HCT116 (cell line): Measurements from ENCODE around the gene SLC6A12. TPM values are rescaled to one million over a fixed set of nuclear protein-coding genes. Genes with fewer than 3 reads are reported as not detected.

Experiments used
- ATAC-seq: fragments of 200-7000 bp; cut with Tn5 transposase; 2 replicates; pipeline ENCODE4 v1.9.1; 2020; ENCODE audit warnings: mild to moderate bottlenecking, moderate library complexity
- BruUV-seq: library from RNA; stranded (reverse); fragments of 400-500 nt; replicated peaks from 2 replicates; lab custom pipeline; 2021; lab: Mats Ljungman, UMichigan
- CTCF ChIA-PET: fragments of 300-600 bp; sonication (Branson Sonifier 250); formaldehyde crosslinking; loops from one replicate; lab custom pipeline; 2021; ENCODE audit warnings: antibody characterized with exemption; lab: Charles Lee
- POLR2A ChIA-PET: fragments of 300-600, 350-600 bp; sonication (Branson Sonifier 250); formaldehyde crosslinking; loops from one replicate; lab custom pipeline; 2021; ENCODE audit warnings: antibody characterized with exemption; lab: Charles Lee
- RAD21 ChIA-PET, 2 experiments: fragments of 300-600 bp; sonication (Branson Sonifier 250); formaldehyde crosslinking; loops; one replicate each; lab custom pipeline; 2023; ENCODE audit warnings: low total read pairs in 2 of 2; ENCODE audit not compliant: uncharacterized antibody in 2 of 2, unreplicated experiment in 2 of 2, low non-redundant PET in 1 of 2; lab: Charles Lee
- DNase-seq: peaks from one replicate; pipeline ENCODE4 v3.0.0-alpha.2; 2010; ENCODE audit warnings: low read depth, low spot score
- H2AFZ ChIP-seq: fragments of 200-600 bp; shearing (Covaris generic), sonication (generic); 2 replicates; pipeline ENCODE4 v1.6.1; 2017; ENCODE audit warnings: low read depth, mixed run types, mixed read lengths, antibody characterized with exemption, low read length; ENCODE audit not compliant: poor library complexity, severe bottlenecking
- H3K27ac ChIP-seq: 2 replicates; pipeline ENCODE4 v1.5.1; 2012; ENCODE audit warnings: low read depth, low read length
- H3K27me3 ChIP-seq: fragments of 200-600 bp; sonication (generic); 2 replicates; pipeline ENCODE4 v1.6.1; 2016; ENCODE audit warnings: mixed run types, low read length, mixed read lengths; ENCODE audit not compliant: insufficient read depth
- H3K36me3 ChIP-seq, 2 experiments: fragments of 200-500 bp in 1 of 2; fragments of 200-600 bp in 1 of 2; sonication (Bioruptor generic) in 1 of 2; sonication (generic) in 1 of 2; 2 replicates each; pipeline versions ENCODE4 v1.5.1 to v1.6.1; 2014 to 2016; ENCODE audit warnings: low read length in 2 of 2, inconsistent platforms in 1 of 2, mixed read lengths in 1 of 2, mixed run types in 1 of 2; ENCODE audit not compliant: insufficient read depth in 2 of 2, control insufficient read depth in 1 of 2
- H3K4me1 ChIP-seq, 2 experiments: fragments of 200-600 bp in 1 of 2; sonication (generic) in 1 of 2; 2 replicates each; pipeline versions ENCODE4 v1.5.1 to v1.6.1; 2012 to 2017; ENCODE audit warnings: low read length in 2 of 2, inconsistent platforms in 1 of 2, mild to moderate bottlenecking in 1 of 2, mixed read lengths in 1 of 2, mixed run types in 1 of 2, moderate library complexity in 1 of 2; ENCODE audit not compliant: insufficient read depth in 2 of 2, control insufficient read depth in 1 of 2
- H3K4me2 ChIP-seq: fragments of 200-600 bp; sonication (generic); 2 replicates; pipeline ENCODE4 v1.6.1; 2017; ENCODE audit warnings: mixed run types, low read length, mixed read lengths
- H3K4me3 ChIP-seq, 2 experiments: fragments of 200-600 bp in 1 of 2; sonication (generic) in 1 of 2; replicated peaks in 1 of 2; 2 replicates each; pipeline ENCODE4 v1.5.1; 2011 to 2016; ENCODE audit warnings: low read length in 2 of 2, control low read depth in 1 of 2, low read depth in 1 of 2, mild to moderate bottlenecking in 1 of 2, mixed read lengths in 1 of 2, mixed run types in 1 of 2
- H3K79me2 ChIP-seq: fragments of 200-600 bp; sonication (generic); 2 replicates; pipeline ENCODE4 v1.6.1; 2017; ENCODE audit warnings: mild to moderate bottlenecking, mixed run types, low read length, moderate library complexity, mixed read lengths; ENCODE audit not compliant: insufficient read depth
- H3K9ac ChIP-seq: fragments of 200-600 bp; sonication (generic); 2 replicates; pipeline ENCODE4 v1.6.1; 2016; ENCODE audit warnings: low read length, mixed read lengths
- H3K9me2 ChIP-seq: fragments of 200-600 bp; sonication (generic), shearing (Covaris generic); 2 replicates; pipeline ENCODE4 v1.6.1; 2017; ENCODE audit warnings: mixed run types, mild to moderate bottlenecking, moderate library complexity; ENCODE audit not compliant: insufficient read depth
- H3K9me3 ChIP-seq, 2 experiments: fragments of 200-500 bp in 1 of 2; fragments of 200-600 bp in 1 of 2; sonication (Bioruptor generic) in 1 of 2; sonication (generic) in 1 of 2; 2 replicates each; pipeline ENCODE4 v1.6.1; 2014 to 2017; ENCODE audit warnings: low read length in 2 of 2, mixed read lengths in 2 of 2, inconsistent platforms in 1 of 2, low read depth in 1 of 2, mild to moderate bottlenecking in 1 of 2, mixed run types in 1 of 2, moderate library complexity in 1 of 2; ENCODE audit not compliant: control insufficient read depth in 1 of 2, insufficient read depth in 1 of 2
- H4K20me1 ChIP-seq: fragments of 200-600 bp; sonication (generic), shearing (Covaris generic); 2 replicates; pipeline ENCODE4 v1.6.1; 2017; ENCODE audit warnings: mixed run types, mild to moderate bottlenecking, moderate library complexity; ENCODE audit not compliant: insufficient read depth
- ATF3 ChIP-seq: IDR thresholded peaks from 2 replicates; pipeline ENCODE4 v1.6.1; 2012
- CEBPB ChIP-seq: IDR thresholded peaks from 2 replicates; pipeline ENCODE4 v1.6.1; 2012; ENCODE audit warnings: low read depth
- EGR1 ChIP-seq: IDR thresholded peaks from 2 replicates; pipeline ENCODE4 v1.6.1; 2012; ENCODE audit warnings: low read depth
- ELF1 ChIP-seq: IDR thresholded peaks from 2 replicates; pipeline ENCODE4 v1.6.1; 2012; ENCODE audit warnings: low read depth, borderline replicate concordance
- EZH2phosphoT487 ChIP-seq: fragments of 200-600 bp; IDR thresholded peaks from 2 replicates; pipeline ENCODE4 v1.6.1; 2018; ENCODE audit warnings: antibody characterized with exemption, borderline replicate concordance
- JUND ChIP-seq: IDR thresholded peaks from 2 replicates; pipeline ENCODE4 v1.6.1; 2012
- POLR2AphosphoS5 ChIP-seq: IDR thresholded peaks from 2 replicates; pipeline ENCODE4 v1.6.1; 2011; ENCODE audit warnings: mild to moderate bottlenecking, low read depth, low read length, moderate library complexity
- SIN3A ChIP-seq: IDR thresholded peaks from 2 replicates; pipeline ENCODE4 v1.6.1; 2012; ENCODE audit warnings: low read depth
- SP1 ChIP-seq: IDR thresholded peaks from 2 replicates; pipeline ENCODE4 v1.6.1; 2012; ENCODE audit warnings: low read depth
- TCF7L2 ChIP-seq: IDR thresholded peaks from 2 replicates; pipeline ENCODE4 v1.7.0; 2011; ENCODE audit warnings: borderline replicate concordance, inconsistent platforms; ENCODE audit not compliant: insufficient read depth, insufficient read length; ENCODE audit errors: extremely low read depth
- YY1 ChIP-seq: IDR thresholded peaks from 2 replicates; pipeline ENCODE4 v1.6.1; 2011; ENCODE audit warnings: low read length, low read depth, moderate library complexity, mild to moderate bottlenecking; ENCODE audit not compliant: insufficient replicate concordance; ENCODE audit errors: extremely low read depth
- ZBTB33 ChIP-seq: IDR thresholded peaks from 2 replicates; pipeline ENCODE4 v1.6.1; 2011; ENCODE audit warnings: mild to moderate bottlenecking, low read length, moderate library complexity; ENCODE audit not compliant: insufficient replicate concordance; ENCODE audit errors: extremely low read depth
- ZFX ChIP-seq: fragments of 450-650 bp; IDR thresholded peaks from 2 replicates; pipeline ENCODE4 v1.6.1; 2017
- intact Hi-C: fragments of 100-400 bp; cut with micrococcal nuclease; formaldehyde crosslinking; loops from 2 replicates; pipeline ENCODE4 v1.10.0; 2022
- total RNA-seq: library from RNA; stranded (reverse); gene quantifications from one replicate; pipeline ENCODE4 v1.2.1, GENCODE V29; 2021; ENCODE audit not compliant: unreplicated experiment
- TF ChIP-seq, protein P1 (sequence below): IDR thresholded peaks from 2 replicates; pipeline ENCODE4 v1.6.1; 2012
- TF ChIP-seq, protein P2 (sequence below), 3 experiments: fragments of 200-600 bp in 1 of 3; sonication (generic) in 1 of 3; IDR thresholded peaks in 2 of 3; conservative IDR thresholded peaks in 1 of 3; 2 replicates each; pipeline ENCODE4 v1.5.1; 2012 to 2017; ENCODE audit warnings: low read depth in 2 of 3, low read length in 2 of 3, antibody characterized with exemption in 1 of 3, borderline replicate concordance in 1 of 3, control low read depth in 1 of 3, mild to moderate bottlenecking in 1 of 3, mixed read lengths in 1 of 3, mixed run types in 1 of 3, moderate library complexity in 1 of 3; ENCODE audit not compliant: insufficient read depth in 1 of 3

SLC6A12 gene
- total RNA-seq, 1 experiment from 2014 or later: 0.64 TPM

DNA sequence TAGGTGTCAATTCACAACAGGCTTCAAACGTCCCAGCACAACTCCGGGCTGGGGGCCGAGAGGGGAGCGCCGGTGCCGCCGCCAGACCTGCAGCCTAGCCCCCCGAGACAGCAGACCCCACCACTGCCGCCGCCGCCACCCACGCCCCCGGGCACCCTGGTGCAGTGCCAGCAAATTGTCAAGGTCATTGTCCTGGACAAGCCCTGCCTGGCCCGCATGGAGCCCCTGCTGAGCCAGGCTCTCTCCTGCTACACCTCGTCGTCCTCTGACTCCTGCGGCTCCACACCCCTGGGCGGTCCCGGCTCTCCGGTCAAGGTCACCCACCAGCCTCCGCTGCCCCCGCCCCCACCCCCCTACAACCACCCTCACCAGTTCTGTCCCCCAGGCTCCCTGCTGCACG is 39.4 kb downstream of the SLC6A12 start:
- no peaks in the 10 kb centered on the region for H3K36me3 ChIP-seq
- H3K79me2 ChIP-seq: no peaks in the 10 kb centered on the region
- no TSS peak for BruUV-seq
- H3K9me3 ChIP-seq: no peaks in the 10 kb centered on the region
- TF ChIP-seq, protein P1, sequence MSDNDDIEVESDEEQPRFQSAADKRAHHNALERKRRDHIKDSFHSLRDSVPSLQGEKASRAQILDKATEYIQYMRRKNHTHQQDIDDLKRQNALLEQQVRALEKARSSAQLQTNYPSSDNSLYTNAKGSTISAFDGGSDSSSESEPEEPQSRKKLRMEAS: no peak
- TF ChIP-seq EZH2phosphoT487 (no peak), ELF1 (no peak), ZBTB33 (no peak), JUND (no peak), SP1 (no peak), CEBPB (no peak), ZFX (no peak), POLR2AphosphoS5 (no peak), SIN3A (no peak), ATF3 (no peak), TCF7L2 (no peak), YY1 (no peak), EGR1 (no peak)
- TF ChIP-seq, protein P2, sequence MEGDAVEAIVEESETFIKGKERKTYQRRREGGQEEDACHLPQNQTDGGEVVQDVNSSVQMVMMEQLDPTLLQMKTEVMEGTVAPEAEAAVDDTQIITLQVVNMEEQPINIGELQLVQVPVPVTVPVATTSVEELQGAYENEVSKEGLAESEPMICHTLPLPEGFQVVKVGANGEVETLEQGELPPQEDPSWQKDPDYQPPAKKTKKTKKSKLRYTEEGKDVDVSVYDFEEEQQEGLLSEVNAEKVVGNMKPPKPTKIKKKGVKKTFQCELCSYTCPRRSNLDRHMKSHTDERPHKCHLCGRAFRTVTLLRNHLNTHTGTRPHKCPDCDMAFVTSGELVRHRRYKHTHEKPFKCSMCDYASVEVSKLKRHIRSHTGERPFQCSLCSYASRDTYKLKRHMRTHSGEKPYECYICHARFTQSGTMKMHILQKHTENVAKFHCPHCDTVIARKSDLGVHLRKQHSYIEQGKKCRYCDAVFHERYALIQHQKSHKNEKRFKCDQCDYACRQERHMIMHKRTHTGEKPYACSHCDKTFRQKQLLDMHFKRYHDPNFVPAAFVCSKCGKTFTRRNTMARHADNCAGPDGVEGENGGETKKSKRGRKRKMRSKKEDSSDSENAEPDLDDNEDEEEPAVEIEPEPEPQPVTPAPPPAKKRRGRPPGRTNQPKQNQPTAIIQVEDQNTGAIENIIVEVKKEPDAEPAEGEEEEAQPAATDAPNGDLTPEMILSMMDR (IDR thresholded peaks at IDR 0.05 in 2 of 3, conservative IDR thresholded peaks at IDR 0.05 in 1 of 3; ENCODE audit: borderline replicate concordance in 1 of 3, insufficient read depth in 1 of 3, low read depth in 2 of 3, low read length in 2 of 3): no peak
- no peak overlapping the region for H2AFZ ChIP-seq
- ChIA-PET CTCF (no interaction called here), RAD21 (no interaction called here), POLR2A (no interaction called here)
- H3K4me3 ChIP-seq: no peak overlapping the region
- H3K9ac ChIP-seq: no peak overlapping the region
- ATAC-seq (no peak), DNase-seq (no peak)
- H4K20me1 ChIP-seq: no peaks in the 10 kb centered on the region
- H3K9me2 ChIP-seq: no peaks in the 10 kb centered on the region
- H3K4me1 ChIP-seq: peaks cover 9 to 37% of the 10 kb centered on the region in 2 experiments; a peak in 3 of 4 replicates
- no peak overlapping the region for H3K27ac ChIP-seq
- no peaks in the 10 kb centered on the region for H3K27me3 ChIP-seq
- intact Hi-C loops: no loop called here
- no peak overlapping the region for H3K4me2 ChIP-seq
